Stimulated activated CD4-positive, alpha-beta T cell treated with anti-CD3 and anti-CD28 coated beads, Interleukin-2, amount 100 ng/mL, for 48 hours (primary cell): ENCODE data around the gene DPEP3.
"Not testable (repeated sequence)": the region's sequence is repeated elsewhere in the genome, so short reads cannot be mapped to it uniquely, and the experiment has no call there.

Experiments used
- DNase-seq, 2 donors: peaks; one replicate each; pipeline ENCODE4 v3.0.0-alpha.2; 2020

The DPEP3 gene

GRCh38 chr16:67979955-67980678, at the start of gene DPEP3:
Gene DPEP3, minus strand, starts transcription at chr16:67980499. Its CDS starts 119 bp downstream, at chr16:67980380.
- DNase-seq = no peak

GRCh38 chr16:68028996-68029395, 48.7 kb upstream of the DPEP3 start:
- DNase-seq = no peak

- peak; percentile 98 for DNase-seq
Measured at GRCh38 chr16:68022728-68023537, 42.6 kb upstream of the DPEP3 start, which contains the start of the genes DDX28 and DUS2. Gene DDX28, minus strand, starts transcription at chr16:68023232. Its CDS starts 30 bp downstream, at chr16:68023202. Gene DUS2, plus strand, starts transcription at chr16:68023284. Its CDS starts 14,740 bp downstream, at chr16:68038024.

GRCh38 chr16:68022278-68022727, 42.0 kb upstream of the DPEP3 start:
- DNase-seq = no peak

GRCh38 chr16:68021490-68021889, 41.2 kb upstream of the DPEP3 start:
- DNase-seq = no peak

GRCh38 chr16:68019167-68019680, 38.9 kb upstream of the DPEP3 start:
- DNase-seq = no peak

GRCh38 chr16:68015681-68016080, 35.4 kb upstream of the DPEP3 start, which contains the start of gene DPEP2NB:
Gene DPEP2NB, minus strand, starts transcription at chr16:68015911. Its CDS starts 141 bp downstream, at chr16:68015770.
- DNase-seq = no peak

- DNase-seq = no peak
Measured at GRCh38 chr16:68013440-68013839, 33.1 kb upstream of the DPEP3 start.

GRCh38 chr16:68009872-68010271, 29.6 kb upstream of the DPEP3 start:
- not testable (repeated sequence) for DNase-seq

- no peak for DNase-seq
Measured at GRCh38 chr16:68009157-68009735, 28.9 kb upstream of the DPEP3 start.

- no peak for DNase-seq
Measured at GRCh38 chr16:68005786-68006286, 25.5 kb upstream of the DPEP3 start.

- no peak for DNase-seq
Measured at GRCh38 chr16:68005211-68005610, 24.9 kb upstream of the DPEP3 start.

- DNase-seq = no peak
Measured at GRCh38 chr16:68003031-68003430, 22.7 kb upstream of the DPEP3 start.

GRCh38 chr16:68000450-68000849, 20.2 kb upstream of the DPEP3 start:
- no peak for DNase-seq

- DNase-seq = no peak
Measured at GRCh38 chr16:67999985-68000384, 19.7 kb upstream of the DPEP3 start.

- not testable (repeated sequence) for DNase-seq
Measured at GRCh38 chr16:67998779-67999688, 18.7 kb upstream of the DPEP3 start, which contains the start of gene DPEP2. Gene DPEP2, minus strand, starts transcription at chr16:67999484. Its CDS starts 6,272 bp downstream, at chr16:67993212.

- DNase-seq = not testable (repeated sequence)
Measured at GRCh38 chr16:67998231-67998778, 18.0 kb upstream of the DPEP3 start.

GRCh38 chr16:67996666-67997065, 16.4 kb upstream of the DPEP3 start:
- DNase-seq = no peak

- DNase-seq = no peak
Measured at GRCh38 chr16:67995423-67995822, 15.1 kb upstream of the DPEP3 start.

- DNase-seq = not testable (repeated sequence)
Measured at GRCh38 chr16:67994040-67994408, 13.7 kb upstream of the DPEP3 start.
